ENCODE results near the gene DLX1. TPM values are rescaled to one million over a fixed set of nuclear protein-coding genes. Genes with fewer than 3 reads are reported as not detected.

The DLX1 gene
- total and polyA plus RNA-seq, 7 experiments from 2014 or later = not detected

DNA sequence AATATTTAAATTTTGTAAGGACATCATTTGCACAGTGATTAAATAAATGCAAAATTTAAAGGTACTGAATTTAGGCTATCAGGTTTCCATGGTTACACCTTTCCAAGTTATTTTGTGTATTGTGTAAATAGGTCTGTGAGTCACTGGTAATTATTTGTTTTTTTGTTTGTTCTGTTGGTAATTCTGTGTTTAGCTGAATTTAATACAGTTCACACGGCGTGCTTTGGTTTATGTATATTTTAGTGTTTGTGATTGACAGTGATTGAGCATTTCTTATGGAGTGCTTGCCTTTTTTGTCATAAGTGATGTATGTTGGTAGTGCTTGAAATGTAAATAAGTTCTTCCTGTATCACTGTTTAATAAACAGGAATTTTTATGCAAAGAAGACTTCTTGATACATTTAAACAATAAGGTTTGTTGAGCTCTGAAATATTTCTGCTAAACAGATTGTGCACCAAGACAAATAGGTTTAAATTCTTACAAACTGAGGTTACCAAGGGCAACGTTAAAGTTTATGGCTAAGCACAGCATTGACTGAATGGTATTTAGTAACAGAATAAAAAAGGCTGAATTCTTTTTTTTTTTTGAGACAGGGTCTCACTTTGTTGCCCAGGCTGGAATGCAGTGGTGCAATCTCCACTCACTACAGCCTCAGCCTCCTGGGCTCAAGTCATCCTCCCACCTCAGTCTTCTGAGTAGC lies 38.3 kb upstream of the DLX1 start:
- no peaks in the 10 kb centered on the region for H3K9me3 Mint-ChIP-seq
- no peak overlapping the region for H3K27ac ChIP-seq (ENCODE audit: low read depth, low read length)
- no peak for DNase-seq
- no peaks in the 10 kb centered on the region for H3K36me3 ChIP-seq (ENCODE audit: control insufficient read depth in 2 of 3, insufficient read depth in 3 of 3, low read length in 3 of 3)
- H3K36me3 Mint-ChIP-seq = peaks cover 0 to 4% (median 0%) of the 10 kb centered on the region in 5 donors
- H3K27ac Mint-ChIP-seq = no peak overlapping the region
- no peaks in the 10 kb centered on the region for H3K27me3 ChIP-seq (ENCODE audit: control insufficient read depth in 2 of 2, insufficient read depth in 2 of 2, low read length in 2 of 2)
- H3K4me3 ChIP-seq (ENCODE audit: low read length) = no peak overlapping the region
- ATAC-seq = no peak
- CTCF ChIA-PET = interaction anchor here (0.7 kb wide), 1 partner anchor 36 kb away, joined by 5 read pairs; no protein-coding TSS in a partner anchor
- H3K4me3 Mint-ChIP-seq = no peak overlapping the region
- intact Hi-C loops (cut with micrococcal nuclease) = no loop called here
- H3K4me1 Mint-ChIP-seq = peaks cover 0 to 5% (median 4%) of the 10 kb centered on the region in 7 donors
- POLR2A ChIA-PET = no interaction called here
- H3K27me3 Mint-ChIP-seq = peaks cover 0 to 3% (median 0%) of the 10 kb centered on the region in 5 donors
- no peaks in the 10 kb centered on the region for H3K4me1 ChIP-seq (ENCODE audit: control insufficient read depth in 2 of 2, insufficient read depth in 2 of 2, low read length in 2 of 2)
- no peaks in the 10 kb centered on the region for H3K9me3 ChIP-seq (ENCODE audit: control insufficient read depth in 2 of 3, low read length in 3 of 3)

- Histone ChIP-seq H3K36me3 (ENCODE audit: control insufficient read depth in 2 of 3, insufficient read depth in 3 of 3, low read length in 3 of 3) (no peaks in the 10 kb centered on the region), H3K27ac (ENCODE audit: low read depth, low read length) (no peak overlapping the region), H3K27me3 (ENCODE audit: control insufficient read depth in 2 of 2, insufficient read depth in 2 of 2, low read length in 2 of 2) (no peaks in the 10 kb centered on the region), H3K9me3 (ENCODE audit: control insufficient read depth in 2 of 3, low read length in 3 of 3) (no peaks in the 10 kb centered on the region), H3K4me3 (ENCODE audit: low read length) (no peak overlapping the region), H3K4me1 (ENCODE audit: control insufficient read depth in 2 of 2, insufficient read depth in 2 of 2, low read length in 2 of 2) (no peaks in the 10 kb centered on the region)
- peaks cover 0 to 5% (median 4%) of the 10 kb centered on the region in 7 donors for H3K4me1 Mint-ChIP-seq
- no peak overlapping the region for H3K4me3 Mint-ChIP-seq
- DNase-seq (no peak), ATAC-seq (no peak)
- intact Hi-C loops (cut with micrococcal nuclease) = no loop called here
- CTCF ChIA-PET = no interaction called here
- POLR2A ChIA-PET = no interaction called here
- H3K27ac Mint-ChIP-seq = no peak overlapping the region
- peaks cover 0 to 4% (median 0%) of the 10 kb centered on the region in 5 donors for H3K36me3 Mint-ChIP-seq
- H3K9me3 Mint-ChIP-seq = no peaks in the 10 kb centered on the region
- H3K27me3 Mint-ChIP-seq = peaks cover 0 to 11% (median 0%) of the 10 kb centered on the region in 5 donors
Observed at GRCh38 chr2:172047566-172048507, 37.5 kb upstream of the DLX1 start.

GRCh38 chr2:172048508-172049503 lies 36.5 kb upstream of the DLX1 start:
- no peaks in the 10 kb centered on the region for H3K9me3 ChIP-seq (ENCODE audit: control insufficient read depth in 2 of 3, low read length in 3 of 3)
- no peaks in the 10 kb centered on the region for H3K4me1 ChIP-seq (ENCODE audit: control insufficient read depth in 2 of 2, insufficient read depth in 2 of 2, low read length in 2 of 2)
- CTCF ChIA-PET = no interaction called here
- H3K36me3 ChIP-seq (ENCODE audit: control insufficient read depth in 2 of 3, insufficient read depth in 3 of 3, low read length in 3 of 3) = no peaks in the 10 kb centered on the region
- no peak overlapping the region for H3K27ac ChIP-seq (ENCODE audit: low read depth, low read length)
- Mint-ChIP-seq H3K36me3 (peaks cover 0 to 4% (median 0%) of the 10 kb centered on the region in 5 donors), H3K4me1 (peaks cover 0 to 5% (median 4%) of the 10 kb centered on the region in 7 donors), H3K27ac (no peak overlapping the region), H3K4me3 (no peak overlapping the region), H3K9me3 (no peaks in the 10 kb centered on the region), H3K27me3 (peaks cover 0 to 11% (median 0%) of the 10 kb centered on the region in 5 donors)
- DNase-seq (no peak), ATAC-seq (no peak)
- H3K27me3 ChIP-seq (ENCODE audit: control insufficient read depth in 2 of 2, insufficient read depth in 2 of 2, low read length in 2 of 2) = no peaks in the 10 kb centered on the region
- POLR2A ChIA-PET = no interaction called here
- H3K4me3 ChIP-seq (ENCODE audit: low read length) = no peak overlapping the region
- intact Hi-C loops (cut with micrococcal nuclease) = no loop called here

GRCh38 chr2:172049567-172050120 lies 35.7 kb upstream of the DLX1 start:
- Histone ChIP-seq H3K27ac (ENCODE audit: low read depth, low read length) (no peak overlapping the region), H3K36me3 (ENCODE audit: control insufficient read depth in 2 of 3, insufficient read depth in 3 of 3, low read length in 3 of 3) (no peaks in the 10 kb centered on the region), H3K4me3 (ENCODE audit: low read length) (no peak overlapping the region), H3K9me3 (ENCODE audit: control insufficient read depth in 2 of 3, low read length in 3 of 3) (no peaks in the 10 kb centered on the region), H3K27me3 (ENCODE audit: control insufficient read depth in 2 of 2, insufficient read depth in 2 of 2, low read length in 2 of 2) (no peaks in the 10 kb centered on the region), H3K4me1 (ENCODE audit: control insufficient read depth in 2 of 2, insufficient read depth in 2 of 2, low read length in 2 of 2) (no peaks in the 10 kb centered on the region)
- CTCF ChIA-PET = no interaction called here
- ATAC-seq (no peak), DNase-seq (no peak)
- Mint-ChIP-seq H3K36me3 (peaks cover 0 to 4% (median 0%) of the 10 kb centered on the region in 5 donors), H3K27ac (no peak overlapping the region), H3K4me1 (peaks cover 0 to 5% (median 4%) of the 10 kb centered on the region in 7 donors), H3K27me3 (peaks cover 0 to 11% (median 0%) of the 10 kb centered on the region in 5 donors), H3K4me3 (no peak overlapping the region), H3K9me3 (no peaks in the 10 kb centered on the region)
- POLR2A ChIA-PET = no interaction called here
- intact Hi-C loops (cut with micrococcal nuclease) = no loop called here

- no peaks in the 10 kb centered on the region for H3K27me3 ChIP-seq (ENCODE audit: control insufficient read depth in 2 of 2, insufficient read depth in 2 of 2, low read length in 2 of 2)
- intact Hi-C loops (cut with micrococcal nuclease) = no loop called here
- Mint-ChIP-seq H3K9me3 (no peaks in the 10 kb centered on the region), H3K4me3 (no peak overlapping the region), H3K36me3 (peaks cover 0 to 4% (median 0%) of the 10 kb centered on the region in 5 donors), H3K4me1 (peaks cover 0 to 5% (median 4%) of the 10 kb centered on the region in 7 donors), H3K27ac (no peak overlapping the region), H3K27me3 (peaks cover 0 to 11% (median 0%) of the 10 kb centered on the region in 5 donors)
- DNase-seq (no peak), ATAC-seq (no peak)
- no peak overlapping the region for H3K4me3 ChIP-seq (ENCODE audit: low read length)
- no peaks in the 10 kb centered on the region for H3K4me1 ChIP-seq (ENCODE audit: control insufficient read depth in 2 of 2, insufficient read depth in 2 of 2, low read length in 2 of 2)
- CTCF ChIA-PET = no interaction called here
- no peaks in the 10 kb centered on the region for H3K9me3 ChIP-seq (ENCODE audit: control insufficient read depth in 2 of 3, low read length in 3 of 3)
- H3K36me3 ChIP-seq (ENCODE audit: control insufficient read depth in 2 of 3, insufficient read depth in 3 of 3, low read length in 3 of 3) = no peaks in the 10 kb centered on the region
- POLR2A ChIA-PET = no interaction called here
- no peak overlapping the region for H3K27ac ChIP-seq (ENCODE audit: low read depth, low read length)
Observed at GRCh38 chr2:172050479-172051125, 34.7 kb upstream of the DLX1 start.
